HEK293 (cell line): ENCODE results near the gene ULBP3.

Experiments used
- ATF2 ChIP-seq: fragments of 450-650 bp; formaldehyde crosslinking; IDR thresholded peaks from 2 replicates; pipeline ENCODE4 v1.5.1; 2016; ENCODE audit warnings: missing biosample characterization, missing genetic modification characterization, low read depth
- BCL11A ChIP-seq: fragments of 450-650 bp; formaldehyde crosslinking; IDR thresholded peaks from 2 replicates; pipeline ENCODE4 v1.5.1; 2016; ENCODE audit warnings: low read depth, missing biosample characterization, missing genetic modification characterization
- CTCF ChIP-seq: fragments of 450-650 bp; formaldehyde crosslinking; IDR thresholded peaks from 2 replicates; pipeline ENCODE4 v1.5.1; 2016; ENCODE audit warnings: missing biosample characterization, missing genetic modification characterization
- IKZF3 ChIP-seq: fragments of 450-650 bp; IDR thresholded peaks from 2 replicates; pipeline ENCODE4 v1.5.0; 2018; ENCODE audit warnings: missing biosample characterization, mild to moderate bottlenecking, missing genetic modification characterization, moderate library complexity
- KLF16 ChIP-seq: fragments of 450-650 bp; formaldehyde crosslinking; IDR thresholded peaks from 2 replicates; pipeline ENCODE4 v1.5.1; 2017; ENCODE audit warnings: missing biosample characterization, missing genetic modification characterization
- KLF7 ChIP-seq: fragments of 450-650 bp; formaldehyde crosslinking; IDR thresholded peaks from 2 replicates; pipeline ENCODE4 v1.5.1; 2016; ENCODE audit warnings: missing biosample characterization, missing genetic modification characterization, borderline replicate concordance
- MYNN ChIP-seq: fragments of 450-650 bp; formaldehyde crosslinking; IDR thresholded peaks from 2 replicates; pipeline ENCODE4 v1.5.1; 2016; ENCODE audit warnings: missing biosample characterization, missing genetic modification characterization, borderline replicate concordance
- REST ChIP-seq: fragments of 450-650 bp; formaldehyde crosslinking; IDR thresholded peaks from 2 replicates; pipeline ENCODE4 v1.5.1; 2016; ENCODE audit warnings: missing biosample characterization, missing genetic modification characterization
- SP7 ChIP-seq: fragments of 450-650 bp; formaldehyde crosslinking; IDR thresholded peaks from 2 replicates; pipeline ENCODE4 v1.5.1; 2016; ENCODE audit warnings: missing biosample characterization, missing genetic modification characterization
- ZBTB11 ChIP-seq: fragments of 450-650 bp; formaldehyde crosslinking; conservative IDR thresholded peaks from 2 replicates; pipeline ENCODE4 v1.5.1; 2016; ENCODE audit warnings: low read depth, missing biosample characterization, missing genetic modification characterization
- ZBTB8A ChIP-seq: fragments of 450-650 bp; formaldehyde crosslinking; IDR thresholded peaks from 2 replicates; pipeline ENCODE4 v1.5.1; 2016; ENCODE audit warnings: missing biosample characterization, missing genetic modification characterization
- ZNF274 ChIP-seq, 2 experiments: fragments of 200-500 bp in 1 of 2; fragments of 450-650 bp in 1 of 2; sonication (Bioruptor generic) in 1 of 2; formaldehyde crosslinking in 1 of 2; IDR thresholded peaks; 2 replicates each; pipeline versions ENCODE4 v1.5.1 to v1.6.1; 2014 to 2016; ENCODE audit warnings: borderline replicate concordance in 1 of 2, inconsistent platforms in 1 of 2, low read length in 1 of 2, missing biosample characterization in 1 of 2, missing genetic modification characterization in 1 of 2
- ZNF785 ChIP-seq: fragments of 450-650 bp; formaldehyde crosslinking; IDR thresholded peaks from 2 replicates; pipeline ENCODE4 v1.5.1; 2016; ENCODE audit warnings: missing biosample characterization, missing genetic modification characterization
- ZNF830 ChIP-seq: fragments of 450-650 bp; IDR thresholded peaks from 2 replicates; pipeline ENCODE4 v1.5.0; 2018; ENCODE audit warnings: missing biosample characterization, missing genetic modification characterization, low read depth, mild to moderate bottlenecking, moderate library complexity

- TF ChIP-seq KLF7 = no peak
- TF ChIP-seq CTCF = no peak
- TF ChIP-seq REST (tag by site-specific recombination) = no peak
- no peak for TF ChIP-seq KLF16 (tag by site-specific recombination)
- TF ChIP-seq ZBTB8A (tag by site-specific recombination) = no peak
- no peak for TF ChIP-seq SP7 (tag by site-specific recombination)
- no peak for TF ChIP-seq ZNF830
- no peak for TF ChIP-seq ATF2
- TF ChIP-seq ZNF785 (tag by site-specific recombination) = no peak
- no peak for TF ChIP-seq ZBTB11
- TF ChIP-seq ZNF274 (IDR thresholded peaks at IDR 0.05; ENCODE audit: low read length) = no peak
- no peak for TF ChIP-seq ZNF274 (tag by site-specific recombination; IDR thresholded peaks at IDR 0.05; ENCODE audit: borderline replicate concordance)
- no peak for TF ChIP-seq MYNN (tag by site-specific recombination)
- no peak for TF ChIP-seq IKZF3 (tag by site-specific recombination)
- no peak for TF ChIP-seq BCL11A (tag by site-specific recombination)
Measured at GRCh38 chr6:150087336-150087735, 18.4 kb upstream of the ULBP3 start.
